ENCODE data around the gene SUFU. TPM values are rescaled to one million over a fixed set of nuclear protein-coding genes. Genes with fewer than 3 reads are reported as not detected.
A peak's percentile ranks its signal among the peaks of the same experiment; 100 is the strongest.

Gene SUFU
- total RNA-seq, 1 experiment from 2014 or later = 13.1 TPM

GRCh38 chr10:102583435-102584417 is 80.0 kb downstream of the SUFU start:
- POLR2A ChIA-PET = interaction anchor here (0.6 to 1.3 kb wide), 6 partner anchors 28 to 163 kb away, joined by 3 to 7 read pairs (median 4); partner anchors contain the start of genes ACTR1A, CUEDC2 and FBXL15
- peaks cover 5% of the 10 kb centered on the region for H3K9me3 Mint-ChIP-seq
- no peaks in the 10 kb centered on the region; the same call in 1 of the 2 replicates for H3K27me3 Mint-ChIP-seq (ENCODE audit: low read depth)
- ATAC-seq = peak; percentile 92
- H3K27ac Mint-ChIP-seq = no peak overlapping the region
- no peak overlapping the region for H3K4me3 Mint-ChIP-seq
- TF ChIP-seq NFATC4 (CRISPR knock-in tag; IDR thresholded peaks at IDR 0.05) = no peak
- TF ChIP-seq CTCF (IDR thresholded peaks at IDR 0.05) = peak; percentile 83
- TF ChIP-seq ATF1 (CRISPR knock-in tag; IDR thresholded peaks at IDR 0.05) = no peak
- no peak for TF ChIP-seq TCF7 (CRISPR knock-in tag; IDR thresholded peaks at IDR 0.05; ENCODE audit: low read depth)
- no peak for TF ChIP-seq NR3C1 (CRISPR knock-in tag; conservative IDR thresholded peaks at IDR 0.05; ENCODE audit: low read depth)
- H3K4me1 Mint-ChIP-seq = peaks cover 21% of the 10 kb centered on the region
- H3K36me3 Mint-ChIP-seq = no peaks in the 10 kb centered on the region
- DNase-seq (ENCODE audit: low spot score) = peak; percentile 91
- CTCF ChIA-PET = interaction anchor here (0.6 to 3.8 kb wide), 67 partner anchors 9 to 461 kb away, joined by 3 to 163 read pairs (median 5); partner anchors contain the start of genes ACTR1A, CUEDC2, FBXL15 and NFKB2

- no peak for TF ChIP-seq ZBTB21 (CRISPR knock-in tag; IDR thresholded peaks at IDR 0.05; ENCODE audit: borderline replicate concordance)
- no peak for TF ChIP-seq NR3C1 (CRISPR knock-in tag; conservative IDR thresholded peaks at IDR 0.05; ENCODE audit: low read depth)
- TF ChIP-seq MYBL2 (CRISPR knock-in tag; IDR thresholded peaks at IDR 0.05) = no peak
- TF ChIP-seq MLX (CRISPR knock-in tag; IDR thresholded peaks at IDR 0.05) = no peak
- TF ChIP-seq CBFB (CRISPR knock-in tag; IDR thresholded peaks at IDR 0.05; ENCODE audit: low read depth) = no peak
- TF ChIP-seq FOXP4 (CRISPR knock-in tag; IDR thresholded peaks at IDR 0.05) = no peak
- TF ChIP-seq ZNF232 (CRISPR knock-in tag; IDR thresholded peaks at IDR 0.05) = no peak
- TF ChIP-seq ZNF671 (CRISPR knock-in tag; IDR thresholded peaks at IDR 0.05) = no peak
- TF ChIP-seq USF1 (CRISPR knock-in tag; IDR thresholded peaks at IDR 0.05) = no peak
- TF ChIP-seq ZNF138 (CRISPR knock-in tag; conservative IDR thresholded peaks at IDR 0.05) = no peak
- TF ChIP-seq SP1 (CRISPR knock-in tag; conservative IDR thresholded peaks at IDR 0.05) = no peak
- TF ChIP-seq SMAD4 (CRISPR knock-in tag; IDR thresholded peaks at IDR 0.05) = no peak
- TF ChIP-seq JUN (CRISPR knock-in tag; IDR thresholded peaks at IDR 0.05) = no peak
- no peak for ATAC-seq
- no peaks in the 10 kb centered on the region for H3K36me3 Mint-ChIP-seq
- peaks cover 13% of the 10 kb centered on the region for H3K4me1 Mint-ChIP-seq
- POLR2A ChIA-PET = no interaction called here
- H3K4me3 Mint-ChIP-seq = no peak overlapping the region
- H3K27ac Mint-ChIP-seq = no peak overlapping the region
- no peaks in the 10 kb centered on the region; the same call in 1 of the 2 replicates for H3K27me3 Mint-ChIP-seq (ENCODE audit: low read depth)
- CTCF ChIA-PET = interaction anchor here (0.6 to 3.0 kb wide), 4 partner anchors 22 to 153 kb away, joined by 3 to 20 read pairs (median 4); partner anchors contain the start of gene CUEDC2
- no peak for DNase-seq (ENCODE audit: low spot score)
- H3K9me3 Mint-ChIP-seq = peaks cover 5% of the 10 kb centered on the region
Measured at GRCh38 chr10:102585026-102585425, 81.3 kb downstream of the SUFU start.
